Spleen (tissue), 7 donors: ENCODE data around the gene PNLIP.

Source experiments
- POLR2AphosphoS5 ChIP-seq, 3 donors: sonication (generic); formaldehyde crosslinking; IDR thresholded peaks; one replicate each; pipeline ENCODE4 v1.5.1; 2017; ENCODE audit warnings: antibody characterized with exemption in 3 of 3
- TF ChIP-seq, protein P1 (sequence below), 11 experiments: fragments of 200-600 bp in 7 of 11; fragments of 450-650 bp in 4 of 11; sonication (generic) in 4 of 11; IDR thresholded peaks in 8 of 11; conservative IDR thresholded peaks in 3 of 11; 1 replicate in 7 of 11; 2 replicates in 4 of 11; pipeline versions ENCODE4 v1.4.0 to v1.8.0; 2016 to 2021; ENCODE audit warnings: antibody characterized with exemption in 11 of 11, inconsistent platforms in 4 of 11, mild to moderate bottlenecking in 1 of 11
- donor health status: DM: no; HTN: no; CAD: no; lungs with moderate emphysema.
- donor health status: DM: no; HTN: no; CAD: no.
- donor health status: DM: no; HTN: no; CAD: no.

DNA sequence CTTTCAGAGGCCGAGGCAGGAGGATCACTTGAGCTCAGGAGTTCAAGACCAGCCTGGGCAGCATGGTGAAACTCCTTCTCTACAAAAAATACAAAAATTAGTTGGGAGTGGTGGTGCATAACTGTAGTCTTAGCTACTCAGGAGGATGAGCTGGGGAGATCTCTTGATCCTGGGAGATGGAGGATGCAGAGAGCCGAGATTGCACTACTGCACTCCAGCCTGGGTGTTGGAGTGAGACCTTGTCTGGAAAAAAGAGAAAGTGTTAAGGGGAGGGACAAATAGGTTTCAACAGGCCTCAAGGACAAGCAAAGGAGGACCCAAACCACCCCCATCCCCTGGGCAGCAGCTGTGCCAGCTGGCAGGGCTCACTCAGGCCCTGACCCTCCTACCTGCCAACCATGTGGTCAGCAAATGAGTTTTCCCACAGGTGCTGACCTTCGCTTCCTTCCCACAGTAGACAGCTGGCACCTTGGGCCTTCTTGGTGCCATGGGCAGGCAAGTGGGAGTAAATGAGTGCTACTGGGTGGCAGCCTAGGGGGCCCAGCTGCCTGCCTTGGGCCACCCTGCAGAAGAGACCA is 69.6 kb downstream of the PNLIP start:
- no peak for TF ChIP-seq POLR2AphosphoS5 (IDR thresholded peaks at IDR 0.05)
- TF ChIP-seq, protein P1, sequence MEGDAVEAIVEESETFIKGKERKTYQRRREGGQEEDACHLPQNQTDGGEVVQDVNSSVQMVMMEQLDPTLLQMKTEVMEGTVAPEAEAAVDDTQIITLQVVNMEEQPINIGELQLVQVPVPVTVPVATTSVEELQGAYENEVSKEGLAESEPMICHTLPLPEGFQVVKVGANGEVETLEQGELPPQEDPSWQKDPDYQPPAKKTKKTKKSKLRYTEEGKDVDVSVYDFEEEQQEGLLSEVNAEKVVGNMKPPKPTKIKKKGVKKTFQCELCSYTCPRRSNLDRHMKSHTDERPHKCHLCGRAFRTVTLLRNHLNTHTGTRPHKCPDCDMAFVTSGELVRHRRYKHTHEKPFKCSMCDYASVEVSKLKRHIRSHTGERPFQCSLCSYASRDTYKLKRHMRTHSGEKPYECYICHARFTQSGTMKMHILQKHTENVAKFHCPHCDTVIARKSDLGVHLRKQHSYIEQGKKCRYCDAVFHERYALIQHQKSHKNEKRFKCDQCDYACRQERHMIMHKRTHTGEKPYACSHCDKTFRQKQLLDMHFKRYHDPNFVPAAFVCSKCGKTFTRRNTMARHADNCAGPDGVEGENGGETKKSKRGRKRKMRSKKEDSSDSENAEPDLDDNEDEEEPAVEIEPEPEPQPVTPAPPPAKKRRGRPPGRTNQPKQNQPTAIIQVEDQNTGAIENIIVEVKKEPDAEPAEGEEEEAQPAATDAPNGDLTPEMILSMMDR (IDR thresholded peaks at IDR 0.05 in 8 of 11, conservative IDR thresholded peaks at IDR 0.05 in 3 of 11): no peak
